Measurements from ENCODE around the gene ANXA8L1.
"Not testable (repeated sequence)": the region's sequence is repeated elsewhere in the genome, so short reads cannot be mapped to it uniquely, and the experiment has no call there.

ANXA8L1 gene

DNA sequence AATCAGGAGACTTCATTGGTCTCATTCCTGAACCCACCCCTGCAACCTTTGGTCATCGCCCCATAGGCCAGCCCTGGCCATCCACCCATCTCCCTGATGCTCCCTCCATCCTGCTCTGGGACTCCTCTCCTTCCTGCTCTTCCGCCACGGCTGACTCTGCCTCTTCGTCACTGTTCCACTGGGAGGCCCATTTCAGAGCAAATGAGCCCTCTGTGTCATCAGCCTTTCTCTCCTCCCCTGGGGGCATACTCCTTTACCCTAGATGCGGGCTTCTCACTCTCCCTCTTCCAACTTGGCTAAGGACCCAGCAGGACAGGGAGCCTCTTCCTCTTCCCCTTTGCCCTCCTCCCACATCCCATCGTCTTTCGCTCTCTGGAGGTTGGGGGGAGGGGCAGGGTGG is 42.7 kb downstream of the ANXA8L1 start:
- not testable (repeated sequence) for H3K27me3 Mint-ChIP-seq; H3K36me3 Mint-ChIP-seq (ENCODE audit: insufficient read depth); H3K4me3 Mint-ChIP-seq; DNase-seq; H3K4me1 Mint-ChIP-seq (ENCODE audit: low read depth in 2 of 2); ATAC-seq (replicated peaks); H3K9me3 Mint-ChIP-seq; H3K27ac Mint-ChIP-seq

GRCh38 chr10:46419570-46420379 is 44.2 kb downstream of the ANXA8L1 start:
- H3K27ac Mint-ChIP-seq; H3K9me3 Mint-ChIP-seq; H3K27me3 Mint-ChIP-seq; H3K4me3 Mint-ChIP-seq; H3K4me1 Mint-ChIP-seq (ENCODE audit: low read depth in 2 of 2); H3K36me3 Mint-ChIP-seq (ENCODE audit: insufficient read depth); ATAC-seq (replicated peaks); DNase-seq: not testable (repeated sequence)

DNA sequence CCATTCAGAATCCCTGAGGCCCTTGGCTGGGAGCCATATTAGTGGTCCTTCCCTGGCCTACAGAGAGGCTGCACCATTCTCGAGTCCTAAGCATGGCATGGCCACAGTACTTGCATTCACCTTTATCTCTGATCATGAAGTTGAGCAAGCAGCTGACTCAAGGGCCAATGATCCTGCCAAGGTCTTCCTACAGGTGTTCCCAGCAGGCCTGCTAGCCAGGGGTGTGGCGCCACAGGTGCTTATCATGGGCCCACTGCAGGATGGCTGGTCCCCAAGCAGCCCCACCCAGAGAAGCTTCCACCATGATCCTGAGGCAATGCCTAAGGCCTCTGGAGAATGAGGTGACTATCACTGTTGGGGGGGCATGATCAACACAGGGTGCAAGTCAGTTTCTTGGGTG is 48.0 kb downstream of the ANXA8L1 start:
- not testable (repeated sequence) for H3K36me3 Mint-ChIP-seq (ENCODE audit: insufficient read depth); H3K27ac Mint-ChIP-seq; H3K27me3 Mint-ChIP-seq; DNase-seq; H3K9me3 Mint-ChIP-seq; H3K4me1 Mint-ChIP-seq (ENCODE audit: low read depth in 2 of 2); H3K4me3 Mint-ChIP-seq; ATAC-seq (replicated peaks)

- H3K4me1 Mint-ChIP-seq (ENCODE audit: low read depth in 2 of 2); DNase-seq; H3K27me3 Mint-ChIP-seq; ATAC-seq (replicated peaks); H3K9me3 Mint-ChIP-seq; H3K4me3 Mint-ChIP-seq; H3K36me3 Mint-ChIP-seq (ENCODE audit: insufficient read depth); H3K27ac Mint-ChIP-seq: not testable (repeated sequence)
Observed at GRCh38 chr10:46440942-46441341, 65.4 kb downstream of the ANXA8L1 start.

Measured in effector memory CD8-positive, alpha-beta T cell (primary cell).